Urinary bladder (tissue), 4 donors: ENCODE results near the gene ERCC6L2. TPM values are rescaled to one million over a fixed set of nuclear protein-coding genes. Genes with fewer than 3 reads are reported as not detected.
A peak's percentile ranks its signal among the peaks of the same experiment; 100 is the strongest.

Experiments
- DNase-seq: peaks from one replicate; pipeline ENCODE4 v3.0.0-alpha.2; 2015; ENCODE audit errors: extremely low spot score
- H3K27ac ChIP-seq: one replicate; pipeline ENCODE4 v1.5.1; 2013; ENCODE audit warnings: low read depth, mild to moderate bottlenecking, moderate library complexity
- H3K36me3 ChIP-seq: one replicate; pipeline ENCODE4 v1.6.1; 2013; ENCODE audit warnings: mild to moderate bottlenecking, moderate library complexity; ENCODE audit not compliant: insufficient read depth
- H3K4me1 ChIP-seq: one replicate; pipeline ENCODE4 v1.6.1; 2013; ENCODE audit warnings: mild to moderate bottlenecking, moderate library complexity; ENCODE audit not compliant: insufficient read depth
- H3K4me3 ChIP-seq: one replicate; pipeline ENCODE4 v1.5.1; 2013; ENCODE audit warnings: low read depth, low read length
- WGBS: extraction: QIAGEN DNeasy Blood & Tissue Kit; methylation state at CpG from one replicate; pipeline ENCODE4 v1.1.7; 2013; 5-methylcytosine and 5-hydroxymethylcytosine counted together
- polyA plus RNA-seq: library from polyadenylated mRNA; stranded (reverse); fragments of 200-250 nt; gene quantifications from one replicate; pipeline ENCODE4 v1.2.3, GENCODE V29; 2013
- total RNA-seq: library from RNA; depleted of rRNA; stranded (reverse); fragments of >200 nt; gene quantifications from one replicate; pipeline ENCODE4 v1.2.3, GENCODE V29; 2014
- donor health status: healthy with polysubstance abuse.
- donor health status: healthy.

ERCC6L2 gene
- total and polyA plus RNA-seq, 2 donors = 22.5 to 191 TPM

- H3K36me3 ChIP-seq = no peaks in the 10 kb centered on the region
- WGBS = 14% methylated on average over 3 of the region's 3 CpGs
- H3K4me1 ChIP-seq = peaks cover 2% of the 10 kb centered on the region
- peak overlapping the region; percentile 59 for H3K27ac ChIP-seq
- DNase-seq = no peak
- no peak overlapping the region for H3K4me3 ChIP-seq
Measured at GRCh38 chr9:95876595-95876994, 1.1 kb downstream of the ERCC6L2 start.

GRCh38 chr9:95877984-95878383 lies 2.5 kb downstream of the ERCC6L2 start:
- no peak overlapping the region for H3K27ac ChIP-seq
- H3K36me3 ChIP-seq = peaks cover 2% of the 10 kb centered on the region
- 100% methylated on average over 1 of the region's 1 CpG for WGBS
- H3K4me1 ChIP-seq = peaks cover 2% of the 10 kb centered on the region
- no peak for DNase-seq
- no peak overlapping the region for H3K4me3 ChIP-seq

- no peak for DNase-seq
- Histone ChIP-seq H3K27ac (no peak overlapping the region), H3K4me3 (no peak overlapping the region)
Measured at GRCh38 chr9:95879591-95879990, 4.1 kb downstream of the ERCC6L2 start.

GRCh38 chr9:95880021-95880690 lies 4.7 kb downstream of the ERCC6L2 start:
- Histone ChIP-seq H3K4me1 (no peaks in the 10 kb centered on the region), H3K4me3 (no peak overlapping the region), H3K36me3 (peaks cover 2% of the 10 kb centered on the region), H3K27ac (peak overlapping the region; percentile 23)
- no peak for DNase-seq
- 35% methylated on average over 4 of the region's 4 CpGs for WGBS

More at GRCh38 chr9:95879591-95879990, 4.1 kb downstream of the ERCC6L2 start:
- Histone ChIP-seq H3K36me3 (peaks cover 2% of the 10 kb centered on the region), H3K4me1 (no peaks in the 10 kb centered on the region)

- DNase-seq = no peak
- Histone ChIP-seq H3K27ac (no peak overlapping the region), H3K4me3 (no peak overlapping the region), H3K36me3 (no peaks in the 10 kb centered on the region), H3K4me1 (no peaks in the 10 kb centered on the region)
- 100% methylated on average over 1 of the region's 1 CpG for WGBS
Measured at GRCh38 chr9:95887926-95888497, 12.5 kb downstream of the ERCC6L2 start.

- WGBS = 97% methylated on average over 4 of the region's 4 CpGs
- no peak overlapping the region for H3K27ac ChIP-seq
Measured at GRCh38 chr9:95890594-95890993, 15.1 kb downstream of the ERCC6L2 start.

GRCh38 chr9:95891067-95891671 lies 15.7 kb downstream of the ERCC6L2 start:
- Histone ChIP-seq H3K27ac (no peak overlapping the region), H3K4me1 (no peaks in the 10 kb centered on the region), H3K36me3 (no peaks in the 10 kb centered on the region), H3K4me3 (no peak overlapping the region)
- 96% methylated on average over 8 of the region's 8 CpGs for WGBS
- no peak for DNase-seq

More at GRCh38 chr9:95890594-95890993, 15.1 kb downstream of the ERCC6L2 start:
- no peaks in the 10 kb centered on the region for H3K4me1 ChIP-seq
- no peak for DNase-seq
- no peak overlapping the region for H3K4me3 ChIP-seq
- H3K36me3 ChIP-seq = no peaks in the 10 kb centered on the region

- Histone ChIP-seq H3K36me3 (no peaks in the 10 kb centered on the region), H3K4me3 (no peak overlapping the region), H3K27ac (no peak overlapping the region), H3K4me1 (no peaks in the 10 kb centered on the region)
- no peak for DNase-seq
- WGBS = 98% methylated on average over 2 of the region's 2 CpGs
Measured at GRCh38 chr9:95892690-95893089, 17.2 kb downstream of the ERCC6L2 start.

GRCh38 chr9:95896580-95896979 lies 21.1 kb downstream of the ERCC6L2 start:
- WGBS = 96% methylated on average over 2 of the region's 2 CpGs
- no peak overlapping the region for H3K27ac ChIP-seq
- no peak for DNase-seq
- H3K4me3 ChIP-seq = no peak overlapping the region
- no peaks in the 10 kb centered on the region for H3K4me1 ChIP-seq
- no peaks in the 10 kb centered on the region for H3K36me3 ChIP-seq

- 72% methylated on average over 3 of the region's 3 CpGs for WGBS
- no peak for DNase-seq
- no peaks in the 10 kb centered on the region for H3K36me3 ChIP-seq
- H3K27ac ChIP-seq = no peak overlapping the region
- no peak overlapping the region for H3K4me3 ChIP-seq
- no peaks in the 10 kb centered on the region for H3K4me1 ChIP-seq
Measured at GRCh38 chr9:95901506-95901905, 26.0 kb downstream of the ERCC6L2 start.

GRCh38 chr9:95903398-95903797 lies 27.9 kb downstream of the ERCC6L2 start:
- Histone ChIP-seq H3K36me3 (no peaks in the 10 kb centered on the region), H3K4me3 (no peak overlapping the region), H3K27ac (no peak overlapping the region), H3K4me1 (no peaks in the 10 kb centered on the region)
- no peak for DNase-seq

GRCh38 chr9:95907794-95908193 lies 32.3 kb downstream of the ERCC6L2 start:
- Histone ChIP-seq H3K27ac (no peak overlapping the region), H3K4me1 (no peaks in the 10 kb centered on the region), H3K4me3 (no peak overlapping the region), H3K36me3 (no peaks in the 10 kb centered on the region)
- 86% methylated on average over 2 of the region's 2 CpGs for WGBS
- DNase-seq = no peak

- 95% methylated on average over 3 of the region's 3 CpGs for WGBS
- DNase-seq = no peak
Measured at GRCh38 chr9:95910023-95910707, 34.7 kb downstream of the ERCC6L2 start.

More at GRCh38 chr9:95910023-95910707, 34.7 kb downstream of the ERCC6L2 start:
- Histone ChIP-seq H3K36me3 (no peaks in the 10 kb centered on the region), H3K27ac (no peak overlapping the region), H3K4me1 (no peaks in the 10 kb centered on the region), H3K4me3 (no peak overlapping the region)
